Germinal center (tissue), 1 donor: ENCODE data around the gene COL16A1.

ENCODE experiments used
- DNase-seq: peaks from one replicate; pipeline ENCODE4 v3.0.0; 2012; ENCODE audit warnings: mixed read lengths, low spot score

Gene COL16A1

DNA sequence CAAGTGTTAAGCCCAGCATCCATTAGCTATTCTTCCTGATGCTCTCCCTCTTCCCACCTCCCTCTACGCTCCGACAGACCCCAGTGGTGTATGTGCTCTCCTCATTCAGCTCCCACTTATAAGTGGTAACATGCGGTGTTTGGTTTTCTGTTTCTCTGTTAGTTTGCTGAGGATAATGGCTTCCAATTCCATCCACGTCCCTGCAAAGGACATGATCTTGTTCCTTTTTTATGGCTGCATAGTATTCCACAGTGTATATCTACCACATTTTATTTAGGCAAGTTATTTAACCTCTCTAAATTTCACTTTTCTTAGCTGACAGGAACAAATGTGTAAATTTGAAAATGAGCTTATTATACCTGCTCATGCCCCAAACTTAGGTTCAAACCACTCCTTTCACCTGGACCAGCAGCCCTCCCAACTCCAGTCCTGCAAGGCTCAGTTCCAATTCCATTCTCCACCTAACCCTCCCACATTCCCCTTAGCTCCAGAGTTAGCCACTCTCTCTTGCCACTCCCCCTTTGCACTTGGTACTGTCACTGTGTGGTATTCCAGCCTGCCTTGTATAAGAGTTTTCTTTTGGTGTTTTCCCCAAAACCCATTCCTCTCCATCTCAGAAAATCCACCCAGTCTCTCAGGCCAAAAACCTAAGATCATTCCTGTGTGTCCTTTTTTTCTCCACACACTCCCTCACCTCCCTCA lies 57.4 kb downstream of the COL16A1 start:
- no peak for DNase-seq

- DNase-seq = no peak
Measured at GRCh38 chr1:31645274-31645568, 58.6 kb downstream of the COL16A1 start.

DNA sequence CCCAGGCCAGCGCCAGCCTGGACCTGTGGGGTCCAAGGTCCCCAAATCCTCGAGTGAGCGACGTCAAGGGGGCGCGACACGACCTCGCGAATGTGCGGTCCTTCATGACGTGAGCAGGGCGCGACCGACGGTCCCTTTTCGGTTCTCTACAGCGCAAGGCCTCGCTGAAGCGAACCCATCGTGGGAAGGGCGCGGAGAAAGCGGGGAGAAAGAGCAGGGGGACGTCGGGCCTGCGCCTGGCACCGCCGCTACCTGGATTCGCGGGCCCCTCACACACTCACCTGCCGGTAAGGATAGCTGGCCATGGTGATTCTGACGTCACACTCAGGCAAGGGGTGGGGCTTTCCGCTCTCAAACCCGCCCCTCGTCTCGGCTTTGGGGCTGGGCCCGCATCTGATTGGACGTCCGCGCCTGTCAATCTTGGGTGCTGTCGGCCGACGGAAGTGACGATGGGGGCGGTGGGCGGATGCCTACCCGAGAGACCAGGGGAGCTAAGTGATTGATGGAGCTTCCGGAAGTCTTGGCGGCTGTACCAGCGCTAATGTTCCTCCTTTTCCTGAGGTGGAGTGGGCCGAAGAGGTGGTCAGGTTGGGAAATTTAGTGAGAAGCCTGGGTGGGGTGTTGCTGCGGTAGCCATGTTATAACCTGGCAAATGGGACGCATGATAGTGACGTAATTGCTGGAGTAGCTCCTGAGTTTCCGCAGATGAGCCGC lies 59.1 kb downstream of the COL16A1 start, which contains the start of gene PEF1:
PEF1 (minus strand) TSS at position 317 of the 714 bp plus-strand sequence; CDS start at position 305, 12 bp downstream.
- peak; percentile 100 for DNase-seq

GRCh38 chr1:31643976-31644559 lies 59.7 kb downstream of the COL16A1 start:
- no peak for DNase-seq

- no peak for DNase-seq
Measured at GRCh38 chr1:31642897-31643296, 60.9 kb downstream of the COL16A1 start.

DNA sequence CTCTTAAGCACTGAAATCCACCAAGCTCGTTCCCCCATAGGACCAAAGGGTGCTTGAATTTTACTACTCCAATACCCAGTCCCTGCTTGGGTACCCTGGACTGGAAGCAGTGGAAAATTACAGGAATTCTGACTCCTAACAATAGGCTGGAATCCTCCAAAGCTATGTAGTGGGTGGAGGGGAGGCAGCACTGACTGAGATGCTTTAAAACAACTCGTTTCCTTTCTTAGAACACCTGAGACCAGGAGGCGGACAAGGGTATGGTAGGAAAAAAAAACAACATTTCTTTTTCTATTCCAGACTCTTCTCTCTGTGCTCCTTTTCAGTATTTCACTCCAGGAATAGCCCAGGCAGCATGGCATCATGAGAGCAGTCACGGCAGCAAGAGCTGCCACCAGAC lies 61.5 kb downstream of the COL16A1 start:
- DNase-seq = no peak

DNA sequence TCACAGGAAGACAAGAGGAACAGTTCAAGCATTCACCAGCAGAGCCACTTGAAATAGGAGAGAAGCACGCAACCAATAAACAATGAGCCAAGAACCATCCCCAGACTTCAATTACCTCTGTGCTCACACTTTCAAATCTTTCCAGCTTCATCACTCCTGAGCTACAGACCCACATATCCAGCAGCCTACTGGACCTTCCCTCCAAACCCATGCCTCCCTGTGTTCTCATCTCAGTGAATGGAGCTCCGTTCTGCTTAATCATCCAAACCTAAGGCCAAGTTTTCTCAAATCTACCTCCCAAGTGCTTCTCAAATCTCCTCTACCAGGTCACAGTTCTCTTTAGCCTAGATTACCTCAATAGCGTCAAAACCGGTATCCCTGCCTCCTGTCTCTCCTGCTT lies 62.9 kb downstream of the COL16A1 start:
- DNase-seq = no peak

DNA sequence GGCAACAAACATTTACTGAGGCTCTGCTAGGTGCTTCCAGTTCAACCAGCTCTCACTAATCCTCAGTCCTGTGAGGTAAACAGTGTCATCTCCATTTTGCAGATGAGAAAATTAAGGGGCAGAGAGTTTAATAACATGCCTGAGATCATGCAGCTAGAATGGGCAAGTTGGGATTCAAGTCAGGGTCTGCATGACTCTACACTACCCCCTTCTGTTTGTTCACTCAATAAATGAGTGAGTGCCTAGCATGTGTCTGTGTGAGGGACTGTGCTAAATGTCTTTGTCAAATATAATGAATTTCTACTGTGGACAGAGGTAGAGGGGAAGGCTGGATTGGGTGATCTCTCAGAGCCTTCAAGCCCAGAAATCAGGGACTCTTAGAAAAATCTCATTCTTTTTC lies 63.6 kb downstream of the COL16A1 start:
- no peak for DNase-seq

DNA sequence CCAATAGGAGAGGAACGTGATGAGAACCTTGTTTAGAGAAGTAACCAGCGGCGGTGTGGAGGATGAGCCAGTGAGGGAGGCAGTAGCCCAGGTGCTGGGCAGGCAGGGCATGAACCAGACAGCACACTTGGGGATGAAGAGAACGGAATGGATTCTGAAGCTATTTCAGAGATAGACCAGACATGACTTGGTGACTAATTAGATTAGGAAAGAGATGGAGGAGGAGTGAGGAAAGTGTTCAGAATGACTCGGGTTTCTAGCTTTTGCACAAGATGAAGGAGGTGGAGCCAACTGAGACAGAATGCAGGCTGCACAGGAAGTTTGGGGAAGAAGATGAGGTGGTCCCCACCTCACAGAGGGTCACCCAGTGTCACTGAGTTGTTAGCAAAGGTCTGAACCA lies 64.3 kb downstream of the COL16A1 start:
- DNase-seq = no peak

GRCh38 chr1:31637915-31638673 lies 65.7 kb downstream of the COL16A1 start:
- DNase-seq = no peak

- no peak for DNase-seq
Measured at GRCh38 chr1:31633117-31633516, 70.7 kb downstream of the COL16A1 start.

- DNase-seq = no peak
Measured at GRCh38 chr1:31632649-31633048, 71.2 kb downstream of the COL16A1 start.

DNA sequence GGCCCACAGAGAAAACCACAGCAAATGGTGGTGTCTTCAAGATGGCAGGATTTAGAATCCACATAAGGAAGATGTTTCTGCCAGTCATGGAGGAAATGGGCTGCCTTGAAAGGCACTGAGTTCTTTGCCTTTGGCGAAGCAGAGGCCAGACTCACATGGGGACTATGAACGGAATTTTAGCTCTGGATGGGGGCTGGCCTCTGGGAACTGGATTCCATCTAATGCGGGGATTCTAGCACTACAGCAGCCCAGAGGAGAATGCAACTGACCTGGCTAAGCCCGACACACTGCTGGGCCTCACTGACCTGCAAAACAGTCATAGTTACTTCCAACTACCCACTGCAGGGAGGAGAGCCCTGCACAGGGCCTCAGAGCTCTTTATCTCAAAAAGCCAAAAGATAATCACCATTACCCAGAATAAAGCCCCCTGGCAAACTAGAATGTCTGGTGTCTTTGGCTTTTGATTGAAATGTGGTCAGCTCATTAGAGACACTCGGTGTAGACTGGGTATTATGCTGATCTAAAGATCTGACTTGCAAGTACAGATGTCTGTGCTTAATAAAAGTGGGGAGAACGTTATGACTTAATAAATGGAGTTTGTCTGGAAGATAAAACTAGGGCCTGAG lies 74.8 kb downstream of the COL16A1 start:
- DNase-seq = no peak

- no peak for DNase-seq
Measured at GRCh38 chr1:31627930-31628559, 75.8 kb downstream of the COL16A1 start.

- no peak for DNase-seq
Measured at GRCh38 chr1:31627301-31627929, 76.4 kb downstream of the COL16A1 start.

- no peak for DNase-seq
Measured at GRCh38 chr1:31626223-31627207, 77.3 kb downstream of the COL16A1 start.

DNA sequence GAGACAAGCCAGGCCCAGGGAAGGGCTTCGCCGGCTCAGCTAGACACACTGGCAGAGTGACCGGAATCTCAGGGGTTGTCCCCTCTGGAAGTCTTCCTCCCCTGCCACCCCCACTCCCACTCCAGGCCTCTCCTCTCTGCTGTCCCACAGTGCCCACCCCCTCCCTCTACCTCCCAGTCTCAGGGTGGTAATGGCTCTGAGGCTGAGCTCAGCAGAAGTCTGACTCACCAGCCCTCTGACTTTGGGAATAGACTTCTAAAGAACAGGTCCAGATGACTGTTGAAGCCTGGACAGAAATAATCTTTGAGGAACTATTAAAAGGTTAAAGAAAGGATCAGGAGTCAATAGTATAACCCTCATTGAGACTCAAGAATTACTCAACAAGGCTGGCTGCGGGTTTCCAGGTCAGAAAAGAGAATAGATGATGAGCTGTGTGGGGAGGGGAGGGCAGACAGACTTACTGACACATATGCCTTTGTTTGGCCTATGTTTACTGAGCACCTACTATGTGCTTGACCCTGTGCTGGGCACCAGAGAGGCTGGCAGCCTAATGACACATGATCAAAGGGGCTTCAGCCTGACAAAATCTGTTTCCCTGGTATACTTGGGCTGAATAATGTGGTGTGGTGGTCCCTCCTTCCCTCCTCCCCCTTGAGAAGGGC lies 78.1 kb downstream of the COL16A1 start:
- no peak for DNase-seq

GRCh38 chr1:31624731-31625514 lies 78.9 kb downstream of the COL16A1 start:
- DNase-seq = no peak

DNA sequence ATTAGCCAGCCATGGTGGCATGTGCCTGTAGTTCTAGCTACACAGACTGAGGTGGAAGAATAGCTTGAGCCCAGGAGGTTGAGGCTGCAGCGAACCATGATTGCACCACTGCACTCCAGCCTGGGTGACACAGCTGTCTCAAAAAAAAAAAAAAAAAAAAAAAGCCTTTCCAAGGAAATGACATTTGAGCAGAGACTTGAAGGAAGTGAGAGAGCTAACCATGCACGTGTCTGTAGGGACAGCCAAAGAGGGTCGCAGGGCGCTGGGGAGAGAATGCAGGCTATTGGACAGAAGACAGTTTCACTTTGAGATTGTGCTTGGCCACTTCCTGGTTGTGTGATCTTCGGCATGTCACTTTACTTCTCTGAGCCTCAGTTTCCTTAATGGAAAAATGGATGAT lies 79.5 kb downstream of the COL16A1 start:
- no peak for DNase-seq
